ENCODE data around the gene ABCB10. TPM values are rescaled to one million over a fixed set of nuclear protein-coding genes. Genes with fewer than 3 reads are reported as not detected.

Gene ABCB10
- total RNA-seq, 2 donors from 2014 or later = 25.0 to 27.7 TPM

GRCh38 chr1:229544587-229544986 lies 13.9 kb downstream of the ABCB10 start:
- H3K36me3 ChIP-seq = peaks cover 39% of the 10 kb centered on the region
- DNase-seq (ENCODE audit: low spot score) (no peak), ATAC-seq (ENCODE audit: insufficient number of reproducible peaks, low FRiP score, low read depth) (no peak)
- no peak overlapping the region for H3K4me3 ChIP-seq
- peaks cover 0 to 6% of the 10 kb centered on the region in 2 donors for H3K4me1 ChIP-seq (ENCODE audit: control insufficient read depth in 1 of 2, low read depth in 2 of 2)
- no peaks in the 10 kb centered on the region for H3K9me3 ChIP-seq
- H3K27me3 ChIP-seq (replicated peaks; ENCODE audit: insufficient read depth) = no peaks in the 10 kb centered on the region
- TF ChIP-seq CTCF (IDR thresholded peaks at IDR 0.05) = no peak
- no peak overlapping the region for H3K27ac ChIP-seq

GRCh38 chr1:229539863-229540506 lies 18.5 kb downstream of the ABCB10 start:
- no peak for ATAC-seq (ENCODE audit: insufficient number of reproducible peaks, low FRiP score, low read depth)
- Histone ChIP-seq H3K27ac (no peak overlapping the region), H3K4me3 (no peak overlapping the region), H3K9me3 (no peaks in the 10 kb centered on the region), H3K4me1 (ENCODE audit: control insufficient read depth in 1 of 2, low read depth in 2 of 2) (no peaks in the 10 kb centered on the region), H3K36me3 (peaks cover 45% of the 10 kb centered on the region), H3K27me3 (replicated peaks; ENCODE audit: insufficient read depth) (no peaks in the 10 kb centered on the region)
- no peak for TF ChIP-seq CTCF (IDR thresholded peaks at IDR 0.05)
- no peak for DNase-seq (ENCODE audit: low spot score)

- ATAC-seq (ENCODE audit: insufficient number of reproducible peaks, low FRiP score, low read depth) (no peak), DNase-seq (ENCODE audit: low spot score) (no peak)
- H3K36me3 ChIP-seq = peaks cover 40% of the 10 kb centered on the region
- TF ChIP-seq CTCF (IDR thresholded peaks at IDR 0.05) = no peak
- H3K27me3 ChIP-seq (replicated peaks; ENCODE audit: insufficient read depth) = no peaks in the 10 kb centered on the region
- H3K4me1 ChIP-seq (ENCODE audit: control insufficient read depth in 1 of 2, low read depth in 2 of 2) = no peaks in the 10 kb centered on the region
- H3K27ac ChIP-seq = no peak overlapping the region
- H3K4me3 ChIP-seq = no peak overlapping the region
- no peaks in the 10 kb centered on the region for H3K9me3 ChIP-seq
Measured at GRCh38 chr1:229538945-229539344, 19.6 kb downstream of the ABCB10 start.

GRCh38 chr1:229537894-229538293 lies 20.6 kb downstream of the ABCB10 start:
- ATAC-seq (ENCODE audit: insufficient number of reproducible peaks, low FRiP score, low read depth) (no peak), DNase-seq (ENCODE audit: low spot score) (no peak)
- no peaks in the 10 kb centered on the region for H3K9me3 ChIP-seq
- no peak for TF ChIP-seq CTCF (IDR thresholded peaks at IDR 0.05)
- no peaks in the 10 kb centered on the region for H3K4me1 ChIP-seq (ENCODE audit: control insufficient read depth in 1 of 2, low read depth in 2 of 2)
- no peak overlapping the region for H3K27ac ChIP-seq
- no peaks in the 10 kb centered on the region for H3K27me3 ChIP-seq (replicated peaks; ENCODE audit: insufficient read depth)
- H3K4me3 ChIP-seq = no peak overlapping the region
- H3K36me3 ChIP-seq = peaks cover 46% of the 10 kb centered on the region

GRCh38 chr1:229536982-229537381 lies 21.5 kb downstream of the ABCB10 start:
- no peaks in the 10 kb centered on the region for H3K9me3 ChIP-seq

More at GRCh38 chr1:229536982-229537381, 21.5 kb downstream of the ABCB10 start:
- Histone ChIP-seq H3K27ac (no peak overlapping the region), H3K4me1 (ENCODE audit: control insufficient read depth in 1 of 2, low read depth in 2 of 2) (no peaks in the 10 kb centered on the region), H3K36me3 (peaks cover 48% of the 10 kb centered on the region), H3K27me3 (replicated peaks; ENCODE audit: insufficient read depth) (no peaks in the 10 kb centered on the region), H3K4me3 (no peak overlapping the region)
- ATAC-seq (ENCODE audit: insufficient number of reproducible peaks, low FRiP score, low read depth) (no peak), DNase-seq (ENCODE audit: low spot score) (no peak)
- no peak for TF ChIP-seq CTCF (IDR thresholded peaks at IDR 0.05)

All from thoracic aorta (tissue), 2 donors.